Kidney (tissue), 14 donors: ENCODE results near the gene MTA3. TPM values are rescaled to one million over a fixed set of nuclear protein-coding genes. Genes with fewer than 3 reads are reported as not detected.

Experiments used
- DNase-seq, 5 donors: peaks; one replicate each; pipeline ENCODE4 v3.0.0-alpha.2; 2013 to 2020
- FAIRE-seq: peaks from 2 replicates; lab custom pipeline; 2012; peaks lifted over from hg19 to GRCh38; lab: Jason Lieb, UNC
- H3K27ac ChIP-seq, 2 donors: one replicate each; pipeline ENCODE4 v1.7.0; 2013; ENCODE audit warnings: low read depth in 2 of 2, low read length in 2 of 2, inconsistent platforms in 1 of 2
- H3K27me3 ChIP-seq: one replicate; pipeline ENCODE4 v1.7.1; 2013; ENCODE audit warnings: low read length, inconsistent platforms; ENCODE audit not compliant: control insufficient read depth, insufficient read depth
- H3K36me3 ChIP-seq, 3 donors: one replicate each; pipeline versions ENCODE4 v1.7.0 to v1.7.1; 2013; ENCODE audit warnings: low read length in 3 of 3, control low read depth in 1 of 3, inconsistent platforms in 1 of 3; ENCODE audit not compliant: insufficient read depth in 3 of 3, control insufficient read depth in 2 of 3
- H3K4me1 ChIP-seq, 3 donors: one replicate each; pipeline versions ENCODE4 v1.7.0 to v1.7.1; 2013; ENCODE audit warnings: low read length in 3 of 3, inconsistent platforms in 1 of 3, low read depth in 1 of 3; ENCODE audit not compliant: control insufficient read depth in 2 of 3, insufficient read depth in 2 of 3
- H3K4me3 ChIP-seq, 3 donors: one replicate each; pipeline versions ENCODE4 v1.7.0 to v1.8.1; 2013; ENCODE audit warnings: low read length in 3 of 3, control low read depth in 1 of 3, inconsistent platforms in 1 of 3
- H3K9ac ChIP-seq, 3 donors: one replicate each; pipeline versions ENCODE4 v1.7.0 to v1.7.1; 2013; ENCODE audit warnings: low read length in 3 of 3, control low read depth in 1 of 3, inconsistent platforms in 1 of 3
- H3K9me3 ChIP-seq, 3 donors: one replicate each; pipeline versions ENCODE4 v1.7.0 to v1.7.1; 2013; ENCODE audit warnings: low read length in 3 of 3, control low read depth in 1 of 3, inconsistent platforms in 1 of 3; ENCODE audit not compliant: control insufficient read depth in 2 of 3, insufficient read depth in 1 of 3
- CTCF ChIP-seq: IDR thresholded peaks from 3 replicates; pipeline ENCODE4 v1.5.1; 2012; ENCODE audit warnings: mild to moderate bottlenecking, moderate library complexity, borderline replicate concordance; ENCODE audit not compliant: insufficient read depth; ENCODE audit errors: extremely low read depth
- intact Hi-C: fragments of 100-400 bp; cut with DNase I; formaldehyde crosslinking; loops from one replicate; pipeline ENCODE4 v1.11.1; 2022
- polyA plus RNA-seq: library from polyadenylated mRNA; stranded (reverse); fragments of 350-450 nt; fragmentation: Illumina TruSeq; extraction: RNeasy Lipid Tissue Mini Kit (QIAGEN cat#74804); gene quantifications from one replicate; pipeline ENCODE4 v1.2.3, GENCODE V29; 2014; ENCODE audit warnings: low read depth, low replicate concordance; ENCODE audit not compliant: insufficient read depth
- total RNA-seq: library from RNA; stranded (reverse); fragmentation: NEBNext Ultra II Directional; extraction: Animal tissue kit (Norgen Biotek cat#: 25700); gene quantifications from one replicate; pipeline ENCODE4 v1.2.1, GENCODE V29; 2021
- donor health status: control.
- donor health status: control.
- donor health status: control.
- donor health status: control.
- donor health status: control.
- donor health status: DM: yes; HTN: yes; CAD: no.
- donor health status: Normal renal cell carcinoma (clear cell type).

MTA3 gene
- total and polyA plus RNA-seq, 2 donors from 2014 or later = 27.7 to 35.2 TPM

DNA sequence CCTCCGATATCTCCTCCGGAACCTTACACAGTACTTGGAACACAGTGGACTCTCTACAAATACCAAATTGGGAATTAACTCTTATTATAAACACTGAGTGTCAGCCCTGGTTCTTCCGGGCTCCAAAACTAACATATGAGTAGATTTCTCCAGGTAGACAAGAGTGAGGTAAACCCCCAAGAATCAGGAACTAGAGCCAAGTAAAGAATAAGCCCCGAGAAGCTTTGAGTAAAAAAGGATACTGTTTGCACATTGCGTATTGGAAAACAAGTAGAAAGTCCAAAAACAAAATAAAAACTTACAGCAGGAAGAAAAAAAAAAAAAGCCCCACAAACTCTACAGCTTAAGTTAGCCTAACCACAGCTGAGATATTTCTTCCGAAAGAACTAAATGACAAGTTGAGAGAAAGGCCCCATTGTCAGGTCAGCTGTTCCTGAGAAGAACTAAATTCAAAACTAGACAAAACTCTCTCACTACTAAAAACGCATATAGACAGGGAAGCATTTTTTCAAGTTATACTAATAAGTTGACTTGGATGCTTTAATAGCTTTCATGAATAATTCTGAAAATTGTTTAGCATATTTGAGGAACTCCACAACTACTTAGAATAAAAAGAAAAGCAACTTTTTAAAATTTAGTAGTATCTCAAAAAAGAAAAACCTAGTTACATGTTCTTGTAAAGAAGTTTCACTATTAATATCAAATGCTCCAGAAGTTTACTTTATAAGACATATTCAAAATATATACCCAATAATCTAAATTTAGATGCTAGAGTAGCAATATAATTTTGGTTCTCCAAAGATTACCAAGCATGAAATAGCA lies 228.2 kb downstream of the MTA3 start:
- no peaks in the 10 kb centered on the region for H3K9me3 ChIP-seq
- peak overlapping the region in 1 of 3 donors; percentile 0 for H3K4me3 ChIP-seq
- intact Hi-C loops = no loop called here
- no peak for TF ChIP-seq CTCF
- FAIRE-seq = no peak
- H3K27me3 ChIP-seq = no peaks in the 10 kb centered on the region
- H3K4me1 ChIP-seq = peaks cover 3 to 6% (median 4%) of the 10 kb centered on the region in 3 donors
- peak overlapping the region in 2 of 3 donors; percentile 10 to 19 for H3K9ac ChIP-seq
- H3K36me3 ChIP-seq = peaks cover 0 to 7% (median 0%) of the 10 kb centered on the region in 3 donors
- DNase-seq = peak in 2 of 5 donors; percentile 46 to 89
- H3K27ac ChIP-seq = no peak overlapping the region

- H3K27me3 ChIP-seq = no peaks in the 10 kb centered on the region
- intact Hi-C loops = no loop called here
- FAIRE-seq (no peak), DNase-seq (no peak)
- H3K36me3 ChIP-seq = peaks cover 0 to 7% (median 0%) of the 10 kb centered on the region in 3 donors
- no peak overlapping the region for H3K4me3 ChIP-seq
- no peaks in the 10 kb centered on the region for H3K9me3 ChIP-seq
- H3K4me1 ChIP-seq = peaks cover 0 to 6% (median 3%) of the 10 kb centered on the region in 3 donors
- H3K9ac ChIP-seq = no peak overlapping the region
- H3K27ac ChIP-seq = no peak overlapping the region
- no peak for TF ChIP-seq CTCF
Observed at GRCh38 chr2:42797281-42797680, 228.8 kb downstream of the MTA3 start.

GRCh38 chr2:42799881-42800280 lies 231.4 kb downstream of the MTA3 start:
- TF ChIP-seq CTCF = no peak
- H3K4me3 ChIP-seq = no peak overlapping the region
- H3K9me3 ChIP-seq = no peaks in the 10 kb centered on the region
- no peaks in the 10 kb centered on the region for H3K27me3 ChIP-seq
- no peak overlapping the region for H3K27ac ChIP-seq
- FAIRE-seq (no peak), DNase-seq (no peak)
- H3K4me1 ChIP-seq = peaks cover 0 to 6% (median 0%) of the 10 kb centered on the region in 3 donors
- H3K36me3 ChIP-seq = peaks cover 0 to 7% (median 0%) of the 10 kb centered on the region in 3 donors
- intact Hi-C loops = no loop called here
- H3K9ac ChIP-seq = no peak overlapping the region
